Fibroblast of pulmonary artery (primary cell): ENCODE measurements around the gene TLR4.
A peak's percentile ranks its signal among the peaks of the same experiment; 100 is the strongest.

Experiments used
- DNase-seq: peaks from one replicate; pipeline ENCODE4 v3.0.0-alpha.2; 2010; ENCODE audit warnings: low read depth
- H3K4me3 ChIP-seq: replicated peaks from 2 replicates; pipeline ENCODE4 v1.5.1; 2011; ENCODE audit warnings: low read depth, mild to moderate bottlenecking, control low read depth, low read length, moderate library complexity
- TF ChIP-seq, protein P1 (sequence below): IDR thresholded peaks from 2 replicates; pipeline ENCODE4 v1.5.1; 2011; ENCODE audit warnings: mild to moderate bottlenecking, control low read depth, low read length, inconsistent platforms; ENCODE audit errors: missing control alignments

Gene TLR4

DNA sequence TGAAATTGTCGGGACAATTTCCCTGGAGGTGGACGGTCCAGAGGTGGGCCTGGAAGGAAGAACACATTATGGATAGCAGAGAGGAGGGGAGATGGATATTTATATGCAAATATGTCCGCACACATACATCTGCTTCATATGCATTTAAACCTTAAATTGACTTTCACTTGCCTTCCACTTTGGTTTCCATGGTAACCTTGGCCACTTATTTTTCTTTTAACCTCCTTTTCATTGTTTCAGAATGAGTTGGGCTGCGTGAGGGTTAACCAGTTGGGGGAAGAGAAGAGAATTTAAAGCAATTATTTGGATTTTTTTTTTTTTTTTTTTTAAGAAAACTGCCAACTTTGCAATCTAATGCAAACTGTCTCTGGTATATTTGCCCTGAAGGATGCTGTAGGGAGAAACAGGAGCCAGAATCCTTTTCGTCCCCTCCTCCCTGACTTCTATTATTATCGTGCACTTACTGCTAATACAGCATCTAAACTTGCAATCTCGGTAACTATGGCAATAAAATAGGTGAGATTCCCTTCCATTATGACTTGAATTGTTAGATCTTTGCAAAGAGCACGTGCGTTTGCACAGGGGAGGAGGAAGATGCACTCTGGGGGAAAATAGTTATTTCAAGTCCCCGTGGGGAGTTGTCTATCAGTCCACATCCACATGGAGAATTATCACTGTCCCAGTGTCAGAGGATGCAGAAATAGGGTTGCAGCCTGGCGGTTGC lies 35.6 kb downstream of the TLR4 start:
- TF ChIP-seq, protein P1, sequence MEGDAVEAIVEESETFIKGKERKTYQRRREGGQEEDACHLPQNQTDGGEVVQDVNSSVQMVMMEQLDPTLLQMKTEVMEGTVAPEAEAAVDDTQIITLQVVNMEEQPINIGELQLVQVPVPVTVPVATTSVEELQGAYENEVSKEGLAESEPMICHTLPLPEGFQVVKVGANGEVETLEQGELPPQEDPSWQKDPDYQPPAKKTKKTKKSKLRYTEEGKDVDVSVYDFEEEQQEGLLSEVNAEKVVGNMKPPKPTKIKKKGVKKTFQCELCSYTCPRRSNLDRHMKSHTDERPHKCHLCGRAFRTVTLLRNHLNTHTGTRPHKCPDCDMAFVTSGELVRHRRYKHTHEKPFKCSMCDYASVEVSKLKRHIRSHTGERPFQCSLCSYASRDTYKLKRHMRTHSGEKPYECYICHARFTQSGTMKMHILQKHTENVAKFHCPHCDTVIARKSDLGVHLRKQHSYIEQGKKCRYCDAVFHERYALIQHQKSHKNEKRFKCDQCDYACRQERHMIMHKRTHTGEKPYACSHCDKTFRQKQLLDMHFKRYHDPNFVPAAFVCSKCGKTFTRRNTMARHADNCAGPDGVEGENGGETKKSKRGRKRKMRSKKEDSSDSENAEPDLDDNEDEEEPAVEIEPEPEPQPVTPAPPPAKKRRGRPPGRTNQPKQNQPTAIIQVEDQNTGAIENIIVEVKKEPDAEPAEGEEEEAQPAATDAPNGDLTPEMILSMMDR = no peak
- DNase-seq = no peak
- no peak overlapping the region for H3K4me3 ChIP-seq

DNA sequence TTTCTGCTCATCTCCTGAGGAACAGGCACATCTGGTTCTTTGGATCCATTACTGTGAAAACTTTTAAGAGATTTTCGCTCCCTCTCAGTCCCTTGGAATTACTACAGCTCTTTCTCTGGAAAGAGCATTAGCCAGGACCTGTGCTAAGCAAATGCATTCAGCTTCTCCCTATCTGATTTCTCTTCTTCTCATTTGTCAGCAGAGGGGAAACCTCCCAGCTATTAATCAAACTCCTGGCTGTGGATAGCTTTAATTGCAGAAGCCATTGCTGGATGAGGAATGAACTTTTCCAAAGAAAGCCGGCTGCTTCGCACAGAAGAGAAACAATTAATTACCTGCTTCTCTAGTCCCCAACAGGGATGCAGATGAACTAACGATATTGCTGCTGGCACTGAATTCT lies 37.9 kb downstream of the TLR4 start:
- no peak overlapping the region for H3K4me3 ChIP-seq
- no peak for DNase-seq
- TF ChIP-seq, protein P1 = no peak

DNA sequence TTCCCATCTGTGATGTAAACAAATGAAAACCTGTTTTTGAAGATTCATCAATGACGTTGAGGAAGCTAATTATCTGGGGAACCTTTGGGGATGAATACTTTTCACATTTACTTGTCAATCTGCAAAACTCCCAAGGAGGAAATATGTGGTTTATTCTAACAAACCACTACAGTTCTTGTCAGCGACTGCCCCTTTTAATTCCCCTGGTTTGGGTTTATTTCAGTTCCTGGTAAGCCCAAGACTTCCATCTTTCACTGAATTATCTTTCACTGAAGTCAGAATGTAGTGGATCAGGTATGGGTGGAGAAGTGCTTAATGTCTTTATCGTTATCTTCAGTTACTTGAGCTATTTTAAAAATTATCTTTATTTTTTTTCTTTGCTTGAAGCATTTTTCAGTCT lies 40.2 kb downstream of the TLR4 start:
- TF ChIP-seq, protein P1 = no peak
- no peak overlapping the region for H3K4me3 ChIP-seq
- DNase-seq = no peak

DNA sequence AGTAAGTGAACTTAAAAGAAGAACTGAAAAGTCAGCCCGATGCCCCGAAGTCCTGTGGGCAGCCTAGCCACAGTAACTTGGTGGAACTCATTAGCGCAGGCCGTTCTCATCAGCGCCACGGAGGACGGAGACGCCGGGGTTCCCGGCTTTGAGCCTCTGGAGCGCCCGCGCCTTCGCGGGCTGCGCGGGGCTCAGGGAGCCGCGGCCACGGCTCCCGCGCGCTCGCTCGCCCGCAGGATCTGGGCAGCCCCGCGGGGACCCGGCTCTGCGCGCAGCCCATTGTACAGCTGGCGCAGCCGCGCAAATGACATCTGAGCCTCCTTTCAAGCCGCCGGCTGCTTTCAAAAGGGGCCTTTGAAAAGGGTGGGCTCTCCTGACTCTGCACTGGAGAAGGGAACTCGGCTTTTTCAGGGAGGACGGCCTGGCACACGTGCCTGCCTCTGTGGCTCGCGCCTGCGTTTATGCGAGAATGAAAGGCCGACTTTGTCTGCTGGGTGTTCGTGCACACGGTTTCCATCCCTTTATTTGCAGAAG lies 40.7 kb downstream of the TLR4 start:
- peak overlapping the region; percentile 22 for H3K4me3 ChIP-seq
- TF ChIP-seq, protein P1 = no peak
- no peak for DNase-seq

DNA sequence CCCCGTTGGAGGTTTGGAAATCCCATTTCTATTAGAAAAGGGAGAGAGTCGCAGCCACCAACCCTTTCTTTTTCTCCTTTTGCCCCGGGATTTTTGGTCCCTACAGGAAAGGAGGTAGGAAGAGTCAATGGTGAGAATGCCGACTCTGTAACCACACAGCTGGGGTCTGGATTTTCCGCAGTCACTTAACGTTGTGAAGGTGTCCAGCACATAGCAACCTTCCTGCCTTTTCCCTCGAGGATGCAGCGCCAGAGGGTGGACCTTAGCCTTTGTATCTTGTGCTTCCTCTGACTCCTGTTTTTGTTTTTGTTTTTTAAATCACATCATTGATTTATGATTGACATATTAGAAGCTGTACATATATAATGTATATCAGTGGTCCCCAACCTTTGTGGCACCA lies 41.4 kb downstream of the TLR4 start:
- H3K4me3 ChIP-seq = no peak overlapping the region
- no peak for DNase-seq
- TF ChIP-seq, protein P1 = no peak

DNA sequence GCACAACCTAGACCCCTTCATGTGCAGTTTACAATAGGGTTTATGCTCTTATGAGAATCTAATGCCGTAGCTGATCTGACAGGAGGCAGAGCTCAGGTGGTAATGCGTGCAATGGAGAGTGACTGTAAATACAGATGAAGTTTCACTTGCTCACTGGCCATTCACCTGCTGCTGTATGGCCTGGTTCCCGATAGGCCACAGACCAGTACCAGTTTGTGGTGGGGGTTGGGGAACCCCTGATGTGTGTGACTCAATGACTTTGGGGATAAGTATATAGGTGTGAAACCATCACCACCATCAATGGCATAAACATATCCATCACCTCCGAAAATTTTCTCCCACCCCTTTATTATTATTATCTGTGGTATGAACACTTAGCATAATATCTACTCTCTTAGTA lies 42.1 kb downstream of the TLR4 start:
- H3K4me3 ChIP-seq = no peak overlapping the region
- TF ChIP-seq, protein P1 = no peak
- no peak for DNase-seq
